GM19099 (cell line): ENCODE data around the gene ZC3H7B.

Experiments used
- POLR2A ChIP-seq: IDR thresholded peaks from 3 replicates; pipeline ENCODE4 v1.6.1; 2011; ENCODE audit warnings: low read depth; ENCODE audit not compliant: insufficient read length; ENCODE audit errors: extremely low read depth

The ZC3H7B gene

GRCh38 chr22:41405588-41405987, 104.3 kb downstream of the ZC3H7B start:
- TF ChIP-seq POLR2A: no peak

- TF ChIP-seq POLR2A: no peak
These were observed 105.1 kb downstream of the ZC3H7B start for GRCh38 chr22:41406410-41406809.

GRCh38 chr22:41407433-41407832, 106.1 kb downstream of the ZC3H7B start:
- TF ChIP-seq POLR2A: no peak

- TF ChIP-seq POLR2A: no peak
These were observed 107.3 kb downstream of the ZC3H7B start for GRCh38 chr22:41408665-41409064.
